SK-N-SH treated with all-trans-retinoic acid at 6 μM for 48 hours (cell line): ENCODE data around the gene IARS2.
"Not testable (repeated sequence)": the region's sequence is repeated elsewhere in the genome, so short reads cannot be mapped to it uniquely, and the experiment has no call there.

ENCODE experiments used
- ATAC-seq: fragments of 200-7000 bp; cut with Tn5 transposase; 3 replicates; pipeline ENCODE4 v1.9.1; 2020; ENCODE audit warnings: mild to moderate bottlenecking, moderate library complexity
- ARNTL ChIP-seq: fragments of 450-650 bp; formaldehyde crosslinking; IDR thresholded peaks from 2 replicates; pipeline ENCODE4 v1.5.0; 2020; ENCODE audit warnings: low read depth, mild to moderate bottlenecking, moderate library complexity, borderline replicate concordance
- BACH2 ChIP-seq: fragments of 250-450 bp; sonication (Bioruptor Pico); IDR thresholded peaks from 2 replicates; pipeline ENCODE4 v1.9.0; 2021; ENCODE audit warnings: mild to moderate bottlenecking, borderline replicate concordance
- CSDC2 ChIP-seq: fragments of 250-450 bp; sonication (Bioruptor Pico); IDR thresholded peaks from 2 replicates; pipeline ENCODE4 v1.5.0; 2020; ENCODE audit warnings: mild to moderate bottlenecking, moderate library complexity
- ESRRG ChIP-seq: fragments of 250-450 bp; sonication (Bioruptor Pico); IDR thresholded peaks from 2 replicates; pipeline ENCODE4 v1.6.1; 2021; ENCODE audit warnings: mild to moderate bottlenecking
- GLIS3 ChIP-seq: fragments of 250-450 bp; sonication (Bioruptor Pico); IDR thresholded peaks from 2 replicates; pipeline ENCODE4 v1.5.0; 2020; ENCODE audit warnings: mild to moderate bottlenecking, moderate library complexity
- PPARA ChIP-seq: fragments of 250-450 bp; sonication (Bioruptor Pico); IDR thresholded peaks from 2 replicates; pipeline ENCODE4 v1.5.0; 2020; ENCODE audit warnings: mild to moderate bottlenecking, borderline replicate concordance
- RARB ChIP-seq: fragments of 250-450 bp; sonication (Bioruptor Pico); IDR thresholded peaks from 2 replicates; pipeline ENCODE4 v1.8.0; 2021; ENCODE audit warnings: mild to moderate bottlenecking, moderate library complexity
- SNAI2 ChIP-seq: fragments of 250-450 bp; sonication (Bioruptor Pico); IDR thresholded peaks from 2 replicates; pipeline ENCODE4 v1.5.0; 2020; ENCODE audit warnings: mild to moderate bottlenecking, moderate library complexity
- TCF4 ChIP-seq: fragments of 250-450 bp; sonication (Bioruptor Pico); IDR thresholded peaks from 2 replicates; pipeline ENCODE4 v1.8.0; 2021; ENCODE audit warnings: mild to moderate bottlenecking, moderate library complexity, borderline replicate concordance
- TOX ChIP-seq: fragments of 250-450 bp; sonication (Bioruptor Pico); IDR thresholded peaks from 2 replicates; pipeline ENCODE4 v1.8.0; 2021; ENCODE audit warnings: mild to moderate bottlenecking, moderate library complexity, borderline replicate concordance
- ZC3H10 ChIP-seq: fragments of 250-450 bp; sonication (Bioruptor Pico); IDR thresholded peaks from 2 replicates; pipeline ENCODE4 v1.5.1; 2021; ENCODE audit warnings: mild to moderate bottlenecking, moderate library complexity
- ZFP3 ChIP-seq: fragments of 250-450 bp; sonication (Bioruptor Pico); IDR thresholded peaks from 2 replicates; pipeline ENCODE4 v1.5.0; 2020; ENCODE audit warnings: mild to moderate bottlenecking, moderate library complexity
- ZFP30 ChIP-seq: fragments of 450-650 bp; formaldehyde crosslinking; IDR thresholded peaks from 2 replicates; pipeline ENCODE4 v1.5.0; 2022; ENCODE audit warnings: mild to moderate bottlenecking, moderate library complexity
- ZNF565 ChIP-seq: fragments of 450-650 bp; formaldehyde crosslinking; conservative IDR thresholded peaks from 2 replicates; pipeline ENCODE4 v1.5.0; 2020; ENCODE audit warnings: low read depth, mild to moderate bottlenecking, moderate library complexity
- ZNF70 ChIP-seq: fragments of 450-650 bp; formaldehyde crosslinking; IDR thresholded peaks from 2 replicates; pipeline ENCODE4 v1.5.0; 2020; ENCODE audit warnings: mild to moderate bottlenecking, moderate library complexity
- ZNF8 ChIP-seq: fragments of 450-650 bp; formaldehyde crosslinking; IDR thresholded peaks from 2 replicates; pipeline ENCODE4 v1.5.0; 2020; ENCODE audit warnings: mild to moderate bottlenecking, moderate library complexity
- TF ChIP-seq, protein P1 (sequence below): fragments of 250-450 bp; sonication (Bioruptor Pico); IDR thresholded peaks from 2 replicates; pipeline ENCODE4 v1.5.0; 2020; ENCODE audit warnings: mild to moderate bottlenecking, moderate library complexity
- TF ChIP-seq, protein P2 (sequence below): fragments of 250-450 bp; sonication (Bioruptor Pico); IDR thresholded peaks from 2 replicates; pipeline ENCODE4 v1.5.1; 2021; ENCODE audit warnings: mild to moderate bottlenecking, moderate library complexity
- TF ChIP-seq, protein P3 (sequence below): fragments of 250-450 bp; sonication (Bioruptor Pico); IDR thresholded peaks from 2 replicates; pipeline ENCODE4 v1.5.1; 2020; ENCODE audit warnings: low read depth, mild to moderate bottlenecking, moderate library complexity

IARS2 gene

DNA sequence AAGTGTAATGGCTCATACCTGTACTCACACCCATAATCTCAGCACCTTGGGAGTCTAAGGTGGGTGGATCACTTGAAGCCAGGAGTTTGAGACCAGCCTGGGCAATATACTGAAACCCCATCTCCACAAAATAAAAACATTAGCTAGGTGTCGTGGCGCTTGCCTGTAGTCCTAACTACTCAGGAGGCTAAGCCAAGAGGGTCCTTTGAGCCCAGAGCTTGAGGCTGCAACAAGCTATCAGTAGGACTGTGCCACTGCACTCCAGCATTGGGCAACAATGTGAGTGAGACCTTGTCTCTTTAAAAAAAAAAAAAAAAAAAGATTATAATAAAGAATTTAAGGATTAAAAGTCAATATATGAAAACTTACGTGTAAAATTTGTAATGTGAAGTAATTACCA lies 16.0 kb upstream of the IARS2 start:
- no peak for ATAC-seq

DNA sequence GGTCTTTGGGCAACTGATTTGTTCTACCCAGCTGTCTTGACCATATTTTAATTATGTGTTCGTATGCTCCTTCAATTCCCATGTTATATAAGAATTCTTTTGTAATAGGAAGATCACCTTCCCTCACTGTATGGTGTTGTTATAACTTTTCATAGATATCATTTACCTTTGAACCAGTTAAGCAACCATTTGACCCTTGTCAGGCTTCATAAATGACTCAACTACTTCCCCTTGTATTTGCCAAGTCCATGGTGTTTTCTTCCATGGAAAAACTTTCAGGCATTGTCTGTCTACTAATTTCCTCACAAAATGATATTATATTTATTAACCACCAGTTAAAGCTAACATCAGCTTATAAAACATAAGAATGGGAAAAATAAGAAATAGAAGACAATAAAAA lies 9.5 kb upstream of the IARS2 start:
- ATAC-seq = no peak
- TF ChIP-seq CSDC2 (CRISPR knock-in tag) = no peak
- no peak for TF ChIP-seq ZNF8 (CRISPR knock-in tag)
- TF ChIP-seq ARNTL (CRISPR knock-in tag) = no peak
- TF ChIP-seq GLIS3 (CRISPR knock-in tag) = no peak
- TF ChIP-seq ZNF565 = no peak
- TF ChIP-seq, protein P1, sequence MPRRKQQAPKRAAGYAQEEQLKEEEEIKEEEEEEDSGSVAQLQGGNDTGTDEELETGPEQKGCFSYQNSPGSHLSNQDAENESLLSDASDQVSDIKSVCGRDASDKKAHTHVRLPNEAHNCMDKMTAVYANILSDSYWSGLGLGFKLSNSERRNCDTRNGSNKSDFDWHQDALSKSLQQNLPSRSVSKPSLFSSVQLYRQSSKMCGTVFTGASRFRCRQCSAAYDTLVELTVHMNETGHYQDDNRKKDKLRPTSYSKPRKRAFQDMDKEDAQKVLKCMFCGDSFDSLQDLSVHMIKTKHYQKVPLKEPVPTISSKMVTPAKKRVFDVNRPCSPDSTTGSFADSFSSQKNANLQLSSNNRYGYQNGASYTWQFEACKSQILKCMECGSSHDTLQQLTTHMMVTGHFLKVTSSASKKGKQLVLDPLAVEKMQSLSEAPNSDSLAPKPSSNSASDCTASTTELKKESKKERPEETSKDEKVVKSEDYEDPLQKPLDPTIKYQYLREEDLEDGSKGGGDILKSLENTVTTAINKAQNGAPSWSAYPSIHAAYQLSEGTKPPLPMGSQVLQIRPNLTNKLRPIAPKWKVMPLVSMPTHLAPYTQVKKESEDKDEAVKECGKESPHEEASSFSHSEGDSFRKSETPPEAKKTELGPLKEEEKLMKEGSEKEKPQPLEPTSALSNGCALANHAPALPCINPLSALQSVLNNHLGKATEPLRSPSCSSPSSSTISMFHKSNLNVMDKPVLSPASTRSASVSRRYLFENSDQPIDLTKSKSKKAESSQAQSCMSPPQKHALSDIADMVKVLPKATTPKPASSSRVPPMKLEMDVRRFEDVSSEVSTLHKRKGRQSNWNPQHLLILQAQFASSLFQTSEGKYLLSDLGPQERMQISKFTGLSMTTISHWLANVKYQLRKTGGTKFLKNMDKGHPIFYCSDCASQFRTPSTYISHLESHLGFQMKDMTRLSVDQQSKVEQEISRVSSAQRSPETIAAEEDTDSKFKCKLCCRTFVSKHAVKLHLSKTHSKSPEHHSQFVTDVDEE (CRISPR knock-in tag) = no peak
- TF ChIP-seq ZC3H10 = no peak
- TF ChIP-seq SNAI2 (CRISPR knock-in tag) = no peak
- TF ChIP-seq, protein P2, sequence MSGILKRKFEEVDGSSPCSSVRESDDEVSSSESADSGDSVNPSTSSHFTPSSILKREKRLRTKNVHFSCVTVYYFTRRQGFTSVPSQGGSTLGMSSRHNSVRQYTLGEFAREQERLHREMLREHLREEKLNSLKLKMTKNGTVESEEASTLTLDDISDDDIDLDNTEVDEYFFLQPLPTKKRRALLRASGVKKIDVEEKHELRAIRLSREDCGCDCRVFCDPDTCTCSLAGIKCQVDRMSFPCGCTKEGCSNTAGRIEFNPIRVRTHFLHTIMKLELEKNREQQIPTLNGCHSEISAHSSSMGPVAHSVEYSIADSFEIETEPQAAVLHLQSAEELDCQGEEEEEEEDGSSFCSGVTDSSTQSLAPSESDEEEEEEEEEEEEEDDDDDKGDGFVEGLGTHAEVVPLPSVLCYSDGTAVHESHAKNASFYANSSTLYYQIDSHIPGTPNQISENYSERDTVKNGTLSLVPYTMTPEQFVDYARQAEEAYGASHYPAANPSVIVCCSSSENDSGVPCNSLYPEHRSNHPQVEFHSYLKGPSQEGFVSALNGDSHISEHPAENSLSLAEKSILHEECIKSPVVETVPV = no peak

More for the DNA sequence above, 16.0 kb upstream of the IARS2 start:
- TF ChIP-seq ESRRG (CRISPR knock-in tag) = no peak
- TF ChIP-seq ZNF70 = no peak
- no peak for TF ChIP-seq ZC3H10
- no peak for TF ChIP-seq ZFP30 (CRISPR knock-in tag)
- TF ChIP-seq BACH2 (CRISPR knock-in tag) = no peak
- no peak for TF ChIP-seq PPARA (CRISPR knock-in tag)
- no peak for TF ChIP-seq GLIS3 (CRISPR knock-in tag)
- TF ChIP-seq TOX (CRISPR knock-in tag) = no peak
- no peak for TF ChIP-seq ZNF8 (CRISPR knock-in tag)

DNA sequence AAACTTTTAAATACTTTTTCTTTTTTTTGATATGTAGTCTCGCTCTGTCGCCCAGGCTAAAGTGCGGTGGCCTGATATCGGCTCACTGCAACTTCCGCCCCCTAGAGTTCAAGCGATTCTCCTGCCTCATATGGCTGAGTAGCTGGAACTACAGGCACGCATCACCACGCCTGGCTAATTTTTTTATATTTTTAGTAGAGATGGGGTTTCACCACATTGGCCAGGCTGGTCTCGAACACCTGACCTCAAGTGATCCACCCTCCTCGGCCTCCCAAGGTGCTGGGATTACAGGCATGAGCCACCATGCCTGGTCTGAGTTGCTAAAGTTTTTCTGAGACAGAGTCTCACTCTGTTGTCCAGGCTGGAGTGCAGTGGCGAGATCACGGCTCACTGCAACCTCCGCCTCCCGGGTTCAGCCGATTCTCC lies 7.7 kb upstream of the IARS2 start:
- ATAC-seq = not testable (repeated sequence)

DNA sequence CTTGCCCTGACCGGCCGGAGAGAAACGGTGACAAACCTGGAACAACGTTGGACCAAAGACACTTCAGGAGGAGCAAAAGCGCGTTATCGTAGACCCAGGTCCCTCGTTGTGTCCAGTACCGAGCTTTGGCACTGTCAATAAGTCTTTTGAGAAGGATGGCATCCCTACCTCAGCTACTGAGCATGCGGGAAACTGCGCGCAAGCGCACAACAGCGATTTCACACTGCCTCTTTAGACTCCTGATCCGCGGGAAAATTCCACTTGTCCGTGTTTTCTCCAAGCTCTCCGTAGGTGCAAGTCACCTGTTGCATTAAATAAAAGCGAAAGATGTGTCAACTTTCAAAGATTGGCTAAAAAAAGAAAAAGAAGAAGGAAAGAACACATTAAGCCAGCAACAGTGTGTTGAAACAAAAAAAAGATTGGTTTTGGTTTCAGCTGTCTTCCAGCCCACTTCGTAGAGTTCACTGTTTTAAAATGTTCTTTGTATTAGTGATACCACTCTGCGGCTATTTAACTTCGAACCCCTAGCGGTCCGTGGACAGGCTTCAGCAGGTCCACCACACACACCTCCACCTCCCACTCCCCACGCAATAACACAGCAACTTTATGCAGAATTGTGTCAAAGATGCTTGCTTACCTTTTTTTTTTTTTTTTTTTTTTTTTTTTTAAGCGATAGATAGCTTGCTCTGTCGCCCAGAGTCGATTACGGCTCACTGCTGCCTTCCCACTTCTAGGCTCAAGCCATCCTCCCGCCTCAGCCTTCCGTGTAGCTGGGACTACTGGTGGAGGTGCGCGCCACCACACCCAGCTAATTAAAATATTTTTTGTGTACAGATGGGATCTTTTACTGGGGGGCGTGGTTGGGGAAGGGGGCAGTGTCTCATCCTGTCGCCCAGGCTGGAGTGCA lies 4.0 kb upstream of the IARS2 start, which contains the start of gene BPNT1:
BPNT1 (minus strand) TSS at position 139 of the 907 bp plus-strand sequence. CDS start 9,942 bp downstream, outside the sequence.
- ATAC-seq = peak; percentile 84
- TF ChIP-seq PPARA (CRISPR knock-in tag) = no peak
- no peak for TF ChIP-seq CSDC2 (CRISPR knock-in tag)
- TF ChIP-seq, protein P1 (CRISPR knock-in tag) = no peak

DNA sequence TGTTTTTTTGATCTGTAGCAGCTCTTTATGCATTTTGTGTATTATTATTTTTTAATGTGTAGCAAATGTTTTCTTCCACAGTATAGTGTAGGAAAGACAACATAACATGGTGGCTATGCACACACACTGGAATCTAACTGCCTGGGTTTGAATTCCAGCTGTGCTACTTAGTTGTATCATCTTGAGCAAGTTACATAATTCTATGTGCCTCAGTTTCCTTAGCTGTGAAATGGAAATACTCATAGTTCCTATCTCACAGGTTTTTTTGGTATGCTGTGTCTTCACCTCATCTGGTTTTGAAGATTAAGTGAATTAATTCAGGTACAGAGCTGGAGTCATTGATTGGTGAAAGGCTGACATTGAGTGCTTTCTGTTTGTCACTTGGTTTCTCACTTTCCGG lies 1.2 kb upstream of the IARS2 start:
- no peak for ATAC-seq
- TF ChIP-seq ARNTL (CRISPR knock-in tag) = no peak
- TF ChIP-seq ESRRG (CRISPR knock-in tag) = no peak
- TF ChIP-seq, protein P2 = no peak
- no peak for TF ChIP-seq ZNF565
- TF ChIP-seq ZNF70 = no peak
- no peak for TF ChIP-seq PPARA (CRISPR knock-in tag)
- TF ChIP-seq, protein P3, sequence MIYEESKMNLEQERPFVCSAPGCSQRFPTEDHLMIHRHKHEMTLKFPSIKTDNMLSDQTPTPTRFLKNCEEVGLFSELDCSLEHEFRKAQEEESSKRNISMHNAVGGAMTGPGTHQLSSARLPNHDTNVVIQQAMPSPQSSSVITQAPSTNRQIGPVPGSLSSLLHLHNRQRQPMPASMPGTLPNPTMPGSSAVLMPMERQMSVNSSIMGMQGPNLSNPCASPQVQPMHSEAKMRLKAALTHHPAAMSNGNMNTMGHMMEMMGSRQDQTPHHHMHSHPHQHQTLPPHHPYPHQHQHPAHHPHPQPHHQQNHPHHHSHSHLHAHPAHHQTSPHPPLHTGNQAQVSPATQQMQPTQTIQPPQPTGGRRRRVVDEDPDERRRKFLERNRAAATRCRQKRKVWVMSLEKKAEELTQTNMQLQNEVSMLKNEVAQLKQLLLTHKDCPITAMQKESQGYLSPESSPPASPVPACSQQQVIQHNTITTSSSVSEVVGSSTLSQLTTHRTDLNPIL (CRISPR knock-in tag) = no peak
- no peak for TF ChIP-seq GLIS3 (CRISPR knock-in tag)
- TF ChIP-seq RARB (CRISPR knock-in tag) = no peak
- TF ChIP-seq, protein P1 (CRISPR knock-in tag) = no peak
- TF ChIP-seq CSDC2 (CRISPR knock-in tag) = no peak
- TF ChIP-seq TOX (CRISPR knock-in tag) = no peak
- TF ChIP-seq ZFP3 = no peak
- TF ChIP-seq TCF4 = no peak
